Liver (tissue), 9 donors: ENCODE data around the gene ING3. TPM values are rescaled to one million over a fixed set of nuclear protein-coding genes. Genes with fewer than 3 reads are reported as not detected.
"Not testable (repeated sequence)": the region's sequence is repeated elsewhere in the genome, so short reads cannot be mapped to it uniquely, and the experiment has no call there.

Experiments
- DNase-seq: peaks from one replicate; pipeline ENCODE4 v3.0.0-alpha.2; 2017; ENCODE audit warnings: low spot score
- H3K27ac ChIP-seq, 2 donors: one replicate each; pipeline ENCODE4 v1.7.0; 2013; ENCODE audit warnings: inconsistent platforms in 2 of 2, low read length in 2 of 2, control low read depth in 1 of 2, low read depth in 1 of 2, mild to moderate bottlenecking in 1 of 2
- H3K27me3 ChIP-seq, 4 donors: one replicate each; pipeline versions ENCODE4 v1.6.1 to v1.7.0; 2013; ENCODE audit warnings: low read length in 3 of 4, inconsistent platforms in 1 of 4, mild to moderate bottlenecking in 1 of 4, moderate library complexity in 1 of 4; ENCODE audit not compliant: control insufficient read depth in 4 of 4, insufficient read depth in 4 of 4
- H3K36me3 ChIP-seq, 4 donors: one replicate each; pipeline versions ENCODE4 v1.6.1 to v1.7.0; 2013; ENCODE audit warnings: low read length in 3 of 4, mild to moderate bottlenecking in 3 of 4, low read depth in 1 of 4, moderate library complexity in 1 of 4; ENCODE audit not compliant: control insufficient read depth in 4 of 4, insufficient read depth in 3 of 4
- H3K4me1 ChIP-seq, 4 donors: one replicate each; pipeline versions ENCODE4 v1.6.1 to v1.7.0; 2013; ENCODE audit warnings: low read length in 3 of 4, mild to moderate bottlenecking in 3 of 4, moderate library complexity in 1 of 4; ENCODE audit not compliant: control insufficient read depth in 4 of 4, insufficient read depth in 4 of 4
- H3K4me3 ChIP-seq, 3 donors: one replicate each; pipeline versions ENCODE4 v1.6.1 to v1.7.0; 2013; ENCODE audit warnings: low read length in 3 of 3, control low read depth in 1 of 3, low read depth in 1 of 3, mild to moderate bottlenecking in 1 of 3
- H3K9ac ChIP-seq, 2 donors: one replicate each; pipeline ENCODE4 v1.7.0; 2013; ENCODE audit warnings: low read length in 2 of 2, mild to moderate bottlenecking in 2 of 2, moderate library complexity in 2 of 2, control low read depth in 1 of 2, low read depth in 1 of 2
- H3K9me3 ChIP-seq, 4 donors: one replicate each; pipeline versions ENCODE4 v1.6.1 to v1.7.0; 2013; ENCODE audit warnings: low read length in 3 of 4; ENCODE audit not compliant: control insufficient read depth in 4 of 4
- FOXA1 ChIP-seq: IDR thresholded peaks from 2 replicates; pipeline ENCODE4 v1.6.1; 2016; ENCODE audit warnings: antibody characterized with exemption
- GABPA ChIP-seq, 2 donors: IDR thresholded peaks in 1 of 2; conservative IDR thresholded peaks in 1 of 2; 2 replicates each; pipeline ENCODE4 v1.6.1; 2016; ENCODE audit warnings: antibody characterized with exemption in 2 of 2, mild to moderate bottlenecking in 1 of 2, moderate library complexity in 1 of 2
- HNF4G ChIP-seq: IDR thresholded peaks from 2 replicates; pipeline ENCODE4 v1.6.1; 2016; ENCODE audit warnings: antibody characterized with exemption
- JUND ChIP-seq, 2 donors: IDR thresholded peaks; 2 replicates each; pipeline ENCODE4 v1.6.1; 2016; ENCODE audit warnings: antibody characterized with exemption in 2 of 2
- MAX ChIP-seq: IDR thresholded peaks from 2 replicates; pipeline ENCODE4 v1.6.1; 2016; ENCODE audit warnings: antibody characterized with exemption
- NR2F2 ChIP-seq: IDR thresholded peaks from 2 replicates; pipeline ENCODE4 v1.6.1; 2016; ENCODE audit warnings: antibody characterized with exemption
- RAD21 ChIP-seq, 2 donors: IDR thresholded peaks; 2 replicates each; pipeline ENCODE4 v1.6.1; 2016; ENCODE audit warnings: antibody characterized with exemption in 2 of 2, mild to moderate bottlenecking in 2 of 2
- TAF1 ChIP-seq: conservative IDR thresholded peaks from 2 replicates; pipeline ENCODE4 v1.6.1; 2016; ENCODE audit warnings: antibody characterized with exemption, mild to moderate bottlenecking
- YY1 ChIP-seq: IDR thresholded peaks from 2 replicates; pipeline ENCODE4 v1.6.1; 2016; ENCODE audit warnings: antibody characterized with exemption, mild to moderate bottlenecking
- WGBS: extraction: QIAGEN DNeasy Blood & Tissue Kit; methylation state at CpG from one replicate; pipeline ENCODE4 v1.1.7; 2013; 5-methylcytosine and 5-hydroxymethylcytosine counted together
- polyA plus RNA-seq, 2 donors: library from polyadenylated mRNA; stranded (reverse) in 1 of 2; unstranded in 1 of 2; fragments of 200-250 nt in 1 of 2; fragments of >200 nt in 1 of 2; fragmentation: Nextera tagmentation in 1 of 2; extraction: Ambion mirVana in 1 of 2; gene quantifications; one replicate each; pipeline versions ENCODE4 v1.2.1 to v1.2.3, GENCODE V29; 2013 to 2015
- total RNA-seq, 2 donors: library from RNA; depleted of rRNA; stranded (reverse); fragments of >200 nt; gene quantifications; one replicate each; pipeline ENCODE4 v1.2.3, GENCODE V29; 2014
- TF ChIP-seq, protein P1 (sequence below): IDR thresholded peaks from 2 replicates; pipeline ENCODE4 v1.6.1; 2016; ENCODE audit warnings: antibody characterized with exemption
- TF ChIP-seq, protein P2 (sequence below): IDR thresholded peaks from 2 replicates; pipeline ENCODE4 v1.6.1; 2016; ENCODE audit warnings: antibody characterized with exemption, mild to moderate bottlenecking
- TF ChIP-seq, protein P3 (sequence below): IDR thresholded peaks from 2 replicates; pipeline ENCODE4 v1.6.1; 2016; ENCODE audit warnings: antibody characterized with exemption
- donor health status: healthy.
- donor health status: healthy.
- donor health status: healthy.
- donor health status: healthy.
- donor health status: healthy.

ING3 gene
- total and polyA plus RNA-seq, 4 donors, result 3.8 to 14.0 (median 10.9) TPM

DNA sequence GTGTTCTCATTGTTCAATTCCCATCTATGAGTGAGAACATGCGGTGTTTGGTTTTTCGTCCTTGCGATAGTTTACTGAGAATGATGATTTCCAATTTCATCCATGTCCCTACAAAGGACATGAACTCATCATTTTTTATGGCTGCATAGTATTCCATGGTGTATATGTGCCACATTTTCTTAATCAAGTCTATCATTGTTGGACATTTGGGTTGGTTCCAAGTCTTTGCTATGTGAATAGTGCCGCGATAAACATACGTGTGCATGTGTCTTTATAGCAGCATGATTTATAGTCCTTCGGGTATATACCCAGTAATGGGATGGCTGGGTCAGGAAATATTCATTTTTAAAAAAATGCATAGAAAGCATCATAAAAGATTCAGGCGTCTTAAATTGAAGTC is 33.0 kb downstream of the ING3 start:
- not testable (repeated sequence) for H3K36me3 ChIP-seq, H3K9ac ChIP-seq, H3K4me1 ChIP-seq, H3K27ac ChIP-seq, DNase-seq, H3K27me3 ChIP-seq, H3K9me3 ChIP-seq, H3K4me3 ChIP-seq
- 96% methylated on average over 5 of the region's 8 CpGs for WGBS

- Histone ChIP-seq H3K36me3 (no peaks in the 10 kb centered on the region), H3K4me3 (no peak overlapping the region), H3K9ac (no peak overlapping the region), H3K27ac (no peak overlapping the region), H3K9me3 (no peaks in the 10 kb centered on the region), H3K27me3 (no peaks in the 10 kb centered on the region), H3K4me1 (peaks cover 0 to 8% (median 6%) of the 10 kb centered on the region in 4 donors)
- WGBS, result 93% methylated on average over 3 of the region's 3 CpGs
- TF ChIP-seq, protein P1, sequence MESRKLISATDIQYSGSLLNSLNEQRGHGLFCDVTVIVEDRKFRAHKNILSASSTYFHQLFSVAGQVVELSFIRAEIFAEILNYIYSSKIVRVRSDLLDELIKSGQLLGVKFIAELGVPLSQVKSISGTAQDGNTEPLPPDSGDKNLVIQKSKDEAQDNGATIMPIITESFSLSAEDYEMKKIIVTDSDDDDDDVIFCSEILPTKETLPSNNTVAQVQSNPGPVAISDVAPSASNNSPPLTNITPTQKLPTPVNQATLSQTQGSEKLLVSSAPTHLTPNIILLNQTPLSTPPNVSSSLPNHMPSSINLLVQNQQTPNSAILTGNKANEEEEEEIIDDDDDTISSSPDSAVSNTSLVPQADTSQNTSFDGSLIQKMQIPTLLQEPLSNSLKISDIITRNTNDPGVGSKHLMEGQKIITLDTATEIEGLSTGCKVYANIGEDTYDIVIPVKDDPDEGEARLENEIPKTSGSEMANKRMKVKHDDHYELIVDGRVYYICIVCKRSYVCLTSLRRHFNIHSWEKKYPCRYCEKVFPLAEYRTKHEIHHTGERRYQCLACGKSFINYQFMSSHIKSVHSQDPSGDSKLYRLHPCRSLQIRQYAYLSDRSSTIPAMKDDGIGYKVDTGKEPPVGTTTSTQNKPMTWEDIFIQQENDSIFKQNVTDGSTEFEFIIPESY, result no peak
- no peak for TF ChIP-seq JUND (IDR thresholded peaks at IDR 0.05)
- TF ChIP-seq TAF1, result no peak
- TF ChIP-seq, protein P2, sequence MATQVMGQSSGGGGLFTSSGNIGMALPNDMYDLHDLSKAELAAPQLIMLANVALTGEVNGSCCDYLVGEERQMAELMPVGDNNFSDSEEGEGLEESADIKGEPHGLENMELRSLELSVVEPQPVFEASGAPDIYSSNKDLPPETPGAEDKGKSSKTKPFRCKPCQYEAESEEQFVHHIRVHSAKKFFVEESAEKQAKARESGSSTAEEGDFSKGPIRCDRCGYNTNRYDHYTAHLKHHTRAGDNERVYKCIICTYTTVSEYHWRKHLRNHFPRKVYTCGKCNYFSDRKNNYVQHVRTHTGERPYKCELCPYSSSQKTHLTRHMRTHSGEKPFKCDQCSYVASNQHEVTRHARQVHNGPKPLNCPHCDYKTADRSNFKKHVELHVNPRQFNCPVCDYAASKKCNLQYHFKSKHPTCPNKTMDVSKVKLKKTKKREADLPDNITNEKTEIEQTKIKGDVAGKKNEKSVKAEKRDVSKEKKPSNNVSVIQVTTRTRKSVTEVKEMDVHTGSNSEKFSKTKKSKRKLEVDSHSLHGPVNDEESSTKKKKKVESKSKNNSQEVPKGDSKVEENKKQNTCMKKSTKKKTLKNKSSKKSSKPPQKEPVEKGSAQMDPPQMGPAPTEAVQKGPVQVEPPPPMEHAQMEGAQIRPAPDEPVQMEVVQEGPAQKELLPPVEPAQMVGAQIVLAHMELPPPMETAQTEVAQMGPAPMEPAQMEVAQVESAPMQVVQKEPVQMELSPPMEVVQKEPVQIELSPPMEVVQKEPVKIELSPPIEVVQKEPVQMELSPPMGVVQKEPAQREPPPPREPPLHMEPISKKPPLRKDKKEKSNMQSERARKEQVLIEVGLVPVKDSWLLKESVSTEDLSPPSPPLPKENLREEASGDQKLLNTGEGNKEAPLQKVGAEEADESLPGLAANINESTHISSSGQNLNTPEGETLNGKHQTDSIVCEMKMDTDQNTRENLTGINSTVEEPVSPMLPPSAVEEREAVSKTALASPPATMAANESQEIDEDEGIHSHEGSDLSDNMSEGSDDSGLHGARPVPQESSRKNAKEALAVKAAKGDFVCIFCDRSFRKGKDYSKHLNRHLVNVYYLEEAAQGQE, result no peak
- TF ChIP-seq MAX, result no peak
- no peak for TF ChIP-seq RAD21 (IDR thresholded peaks at IDR 0.05)
- TF ChIP-seq GABPA (IDR thresholded peaks at IDR 0.05 in 1 of 2, conservative IDR thresholded peaks at IDR 0.05 in 1 of 2), result no peak
- no peak for TF ChIP-seq HNF4G
- TF ChIP-seq NR2F2, result no peak
- TF ChIP-seq FOXA1, result no peak
- TF ChIP-seq, protein P3, sequence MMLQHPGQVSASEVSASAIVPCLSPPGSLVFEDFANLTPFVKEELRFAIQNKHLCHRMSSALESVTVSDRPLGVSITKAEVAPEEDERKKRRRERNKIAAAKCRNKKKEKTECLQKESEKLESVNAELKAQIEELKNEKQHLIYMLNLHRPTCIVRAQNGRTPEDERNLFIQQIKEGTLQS, result no peak
- DNase-seq, result no peak
Measured at GRCh38 chr7:120984406-120984805, 33.8 kb downstream of the ING3 start.

DNA sequence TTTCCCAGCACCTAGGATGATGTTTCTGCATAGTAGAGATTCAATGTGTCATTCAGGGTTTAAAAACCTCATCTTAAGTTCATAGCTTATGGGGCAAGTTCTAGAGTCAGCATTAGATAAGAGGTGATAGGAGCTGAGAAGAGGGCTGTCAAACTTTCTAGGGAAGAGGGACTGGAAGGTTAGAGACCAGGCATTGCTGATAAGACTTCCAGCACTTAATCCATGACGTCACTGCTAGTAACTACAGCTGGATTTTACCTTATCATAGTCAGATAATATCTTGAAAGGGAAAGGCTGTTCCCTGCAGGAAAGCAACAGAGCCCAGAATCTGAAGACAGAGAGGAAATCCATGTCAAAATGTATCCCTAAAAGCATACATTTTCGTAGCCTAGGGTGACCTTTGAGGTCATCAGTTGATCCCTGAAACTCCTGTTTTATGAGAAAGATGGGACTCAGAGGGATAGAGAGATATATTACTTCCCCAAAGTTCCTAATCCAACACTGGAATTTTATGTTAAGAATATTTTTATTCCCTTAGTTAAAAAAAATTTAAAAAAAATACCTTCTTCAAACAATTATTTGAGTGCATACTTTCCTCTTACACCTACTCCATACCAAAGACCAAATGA is 34.7 kb downstream of the ING3 start:
- Histone ChIP-seq H3K27ac (no peak overlapping the region), H3K4me1 (peaks cover 0 to 8% (median 6%) of the 10 kb centered on the region in 4 donors), H3K27me3 (no peaks in the 10 kb centered on the region), H3K9ac (no peak overlapping the region), H3K9me3 (no peaks in the 10 kb centered on the region), H3K4me3 (no peak overlapping the region), H3K36me3 (no peaks in the 10 kb centered on the region)
- peak; percentile 33 for TF ChIP-seq NR2F2
- TF ChIP-seq YY1, result no peak
- DNase-seq, result no peak
- 42% methylated on average over 2 of the region's 2 CpGs for WGBS
